H1 (cell line): ENCODE measurements around the gene EHD4.

Experiments used
- ASH2L ChIP-seq: fragments of 200-600, 300-600 bp; sonication (generic); IDR thresholded peaks from one replicate; pipeline ENCODE4 v1.7.1; 2017; ENCODE audit warnings: low read length
- CEBPB ChIP-seq: IDR thresholded peaks from 2 replicates; pipeline ENCODE4 v1.6.1; 2012; ENCODE audit warnings: low read depth, low read length
- CHD7 ChIP-seq: fragments of 300-600 bp; sonication (generic); IDR thresholded peaks from 2 replicates; pipeline ENCODE4 v1.7.1; 2012; ENCODE audit warnings: low read length, moderate library complexity, mild to moderate bottlenecking, inconsistent platforms; ENCODE audit not compliant: insufficient replicate concordance
- CTCF ChIP-seq, 3 experiments: IDR thresholded peaks; 1 replicate in 2 of 3; 2 replicates in 1 of 3; pipeline versions ENCODE4 v1.5.1 to v1.6.1; 2011; ENCODE audit warnings: low read length in 3 of 3, mild to moderate bottlenecking in 3 of 3, inconsistent platforms in 2 of 3, low read depth in 1 of 3, moderate library complexity in 1 of 3; ENCODE audit not compliant: insufficient read depth in 1 of 3; ENCODE audit errors: control extremely low read depth in 1 of 3
- FOSL1 ChIP-seq: IDR thresholded peaks from 2 replicates; pipeline ENCODE4 v1.6.1; 2011; ENCODE audit warnings: mild to moderate bottlenecking, low read depth, low read length, moderate library complexity; ENCODE audit not compliant: insufficient read depth
- GABPA ChIP-seq: IDR thresholded peaks from 2 replicates; pipeline ENCODE4 v1.6.1; 2011; ENCODE audit warnings: mild to moderate bottlenecking, low read length, moderate library complexity, borderline replicate concordance; ENCODE audit not compliant: insufficient read depth
- KDM1A ChIP-seq: fragments of 200-600, 300-600 bp; sonication (generic); IDR thresholded peaks from 2 replicates; pipeline ENCODE4 v1.7.1; 2016; ENCODE audit warnings: mild to moderate bottlenecking, low read length, borderline replicate concordance
- MAFK ChIP-seq: IDR thresholded peaks from 2 replicates; pipeline ENCODE4 v1.6.1; 2012; ENCODE audit warnings: low read depth, mild to moderate bottlenecking, improper control_type of control experiment, low read length
- MAX ChIP-seq: IDR thresholded peaks from 2 replicates; pipeline ENCODE4 v1.6.1; 2012; ENCODE audit warnings: inconsistent platforms
- POLR2A ChIP-seq, 2 experiments: IDR thresholded peaks; 1 replicate in 1 of 2; 2 replicates in 1 of 2; pipeline ENCODE4 v1.6.1; 2011; ENCODE audit warnings: low read depth in 2 of 2, low read length in 2 of 2, mild to moderate bottlenecking in 2 of 2; ENCODE audit errors: control extremely low read depth in 1 of 2
- SIN3A ChIP-seq, 2 experiments: IDR thresholded peaks in 1 of 2; conservative IDR thresholded peaks in 1 of 2; 2 replicates each; pipeline ENCODE4 v1.6.1; 2011 to 2012; ENCODE audit warnings: low read length in 2 of 2, improper control_type of control experiment in 1 of 2, low read depth in 1 of 2, mild to moderate bottlenecking in 1 of 2
- SP1 ChIP-seq: IDR thresholded peaks from 2 replicates; pipeline ENCODE4 v1.6.1; 2011; ENCODE audit warnings: low read depth, low read length
- SUZ12 ChIP-seq: fragments of 200-600 bp; sonication (generic); IDR thresholded peaks from 2 replicates; pipeline ENCODE4 v1.6.1; 2012; ENCODE audit warnings: mild to moderate bottlenecking, inconsistent platforms, low read length, moderate library complexity, mixed read lengths

GRCh38 chr15:41988896-41989572 lies 16.7 kb upstream of the EHD4 start:
- TF ChIP-seq SIN3A (conservative IDR thresholded peaks at IDR 0.05 in 1 of 2, IDR thresholded peaks at IDR 0.05 in 1 of 2; ENCODE audit: low read depth in 1 of 2, low read length in 2 of 2) (no peak), GABPA (no peak), SP1 (no peak), KDM1A (no peak), POLR2A (IDR thresholded peaks at IDR 0.05; ENCODE audit: control extremely low read depth in 1 of 2, low read depth in 2 of 2, low read length in 2 of 2) (no peak), MAX (no peak), MAFK (no peak), CTCF (IDR thresholded peaks at IDR 0.05; ENCODE audit: control extremely low read depth in 1 of 3, insufficient read depth in 1 of 3, low read depth in 1 of 3, low read length in 3 of 3) (no peak), ASH2L (no peak), CEBPB (no peak), FOSL1 (no peak), CHD7 (no peak), SUZ12 (no peak)
